SK-N-MC (cell line): ENCODE measurements around the gene NOS1AP.

Experiments
- EZH2 ChIP-seq: fragments of 200-600 bp; sonication (generic); IDR thresholded peaks from one replicate; pipeline ENCODE4 v1.6.1; 2017; ENCODE audit warnings: antibody characterized with exemption
- FOXP2 ChIP-seq: optimal IDR thresholded peaks from 2 replicates; pipeline ENCODE3; 2011; ENCODE audit warnings: mild to moderate bottlenecking, moderate library complexity; ENCODE audit not compliant: insufficient read depth; ENCODE audit errors: extremely low read length, control extremely low read depth
- POLR2AphosphoS5 ChIP-seq: IDR thresholded peaks from 2 replicates; pipeline ENCODE4 v1.6.1; 2012; ENCODE audit warnings: mild to moderate bottlenecking, low read depth, low read length, borderline replicate concordance

DNA sequence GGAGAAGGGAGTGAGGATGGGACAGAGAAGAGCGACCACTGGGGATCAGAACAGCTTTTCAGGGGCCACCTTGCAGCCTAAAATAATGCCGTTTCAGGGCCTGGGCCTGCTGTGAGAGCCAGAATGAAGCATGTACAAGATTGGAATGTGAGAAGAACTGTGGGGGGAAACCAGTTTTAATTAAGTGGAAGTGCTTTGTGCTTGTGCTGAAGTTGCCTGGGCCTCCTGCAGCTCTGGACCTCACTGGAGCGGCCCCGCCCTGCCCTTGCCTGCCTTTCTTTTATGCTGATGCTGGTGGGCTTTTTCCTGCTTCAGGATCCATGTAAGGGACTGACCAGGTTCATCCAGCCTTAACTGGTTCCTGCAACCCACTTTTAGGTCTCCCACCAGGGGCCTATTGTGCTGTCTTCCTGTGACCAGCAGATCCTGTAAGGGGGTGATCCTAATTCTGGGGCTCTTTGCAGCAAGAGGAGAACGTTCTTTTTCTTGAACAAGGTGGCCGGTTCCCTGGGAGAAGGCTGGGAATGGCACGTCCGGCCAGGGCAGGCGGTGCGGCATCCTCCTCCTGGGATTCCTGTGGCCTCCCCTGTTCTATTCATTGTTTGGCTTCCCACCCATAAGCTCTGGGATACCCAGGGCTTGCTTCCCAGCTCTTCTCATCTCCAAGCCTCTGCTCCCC is 315.2 kb downstream of the NOS1AP start:
- TF ChIP-seq POLR2AphosphoS5: peak; percentile 36; the same call in 1 of the 2 replicates
- no peak for TF ChIP-seq EZH2
- TF ChIP-seq FOXP2: no peak
